ENCODE data around the gene ZNF771.

Gene ZNF771

GRCh38 chr16:30438835-30439234 is 31.4 kb downstream of the ZNF771 start:
- Histone ChIP-seq H3K27ac (no peak overlapping the region), H3K4me3 (no peak overlapping the region), H3K36me3 (peaks cover 0 to 14% (median 10%) of the 10 kb centered on the region in 3 donors), H3K9me3 (no peaks in the 10 kb centered on the region), H3K27me3 (no peaks in the 10 kb centered on the region), H3K4me1 (peaks cover 0 to 4% (median under 1%) of the 10 kb centered on the region in 4 donors)
- TF ChIP-seq, protein P1, sequence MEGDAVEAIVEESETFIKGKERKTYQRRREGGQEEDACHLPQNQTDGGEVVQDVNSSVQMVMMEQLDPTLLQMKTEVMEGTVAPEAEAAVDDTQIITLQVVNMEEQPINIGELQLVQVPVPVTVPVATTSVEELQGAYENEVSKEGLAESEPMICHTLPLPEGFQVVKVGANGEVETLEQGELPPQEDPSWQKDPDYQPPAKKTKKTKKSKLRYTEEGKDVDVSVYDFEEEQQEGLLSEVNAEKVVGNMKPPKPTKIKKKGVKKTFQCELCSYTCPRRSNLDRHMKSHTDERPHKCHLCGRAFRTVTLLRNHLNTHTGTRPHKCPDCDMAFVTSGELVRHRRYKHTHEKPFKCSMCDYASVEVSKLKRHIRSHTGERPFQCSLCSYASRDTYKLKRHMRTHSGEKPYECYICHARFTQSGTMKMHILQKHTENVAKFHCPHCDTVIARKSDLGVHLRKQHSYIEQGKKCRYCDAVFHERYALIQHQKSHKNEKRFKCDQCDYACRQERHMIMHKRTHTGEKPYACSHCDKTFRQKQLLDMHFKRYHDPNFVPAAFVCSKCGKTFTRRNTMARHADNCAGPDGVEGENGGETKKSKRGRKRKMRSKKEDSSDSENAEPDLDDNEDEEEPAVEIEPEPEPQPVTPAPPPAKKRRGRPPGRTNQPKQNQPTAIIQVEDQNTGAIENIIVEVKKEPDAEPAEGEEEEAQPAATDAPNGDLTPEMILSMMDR (IDR thresholded peaks at IDR 0.05) = no peak
- intact Hi-C loops (cut with DNase I; ENCODE audit: low total_unique reads) = no loop called here
- DNase-seq = no peak

DNA sequence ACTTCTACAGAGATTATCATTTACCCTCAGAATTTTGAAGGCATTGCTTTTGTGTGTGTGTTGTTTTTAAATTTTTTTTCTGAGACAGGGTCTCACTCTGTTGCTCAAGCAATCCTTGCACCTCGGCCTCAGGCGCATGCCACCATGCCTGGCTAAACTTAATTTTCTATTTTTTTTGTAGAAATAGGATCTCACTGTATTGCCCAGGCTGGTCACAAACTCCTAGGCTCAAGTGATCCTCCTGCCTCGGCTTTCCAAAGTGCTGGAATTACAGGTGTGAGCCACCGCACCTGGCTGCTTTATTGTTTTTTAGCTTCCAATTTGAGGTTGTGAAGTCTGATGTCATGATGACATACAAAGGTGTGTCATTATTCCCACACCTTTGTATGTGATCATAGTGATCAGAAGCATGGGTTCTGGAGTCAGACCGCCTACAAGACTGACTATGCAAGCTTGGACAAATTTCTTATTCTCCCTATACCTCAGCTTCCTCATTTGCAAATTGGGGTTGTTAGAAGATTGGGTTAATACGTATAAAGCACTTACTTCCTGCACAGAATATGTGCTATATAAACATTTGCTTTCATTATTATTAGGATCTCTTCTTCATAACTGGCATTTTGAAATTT is 32.4 kb downstream of the ZNF771 start:
- Histone ChIP-seq H3K27ac (no peak overlapping the region), H3K4me3 (no peak overlapping the region), H3K4me1 (peaks cover 0 to 14% (median 10%) of the 10 kb centered on the region in 4 donors), H3K27me3 (no peaks in the 10 kb centered on the region), H3K36me3 (peaks cover 0 to 15% (median 10%) of the 10 kb centered on the region in 3 donors), H3K9me3 (no peaks in the 10 kb centered on the region)
- no peak for DNase-seq
- intact Hi-C loops (cut with DNase I; ENCODE audit: low total_unique reads) = no loop called here
- TF ChIP-seq, protein P1 (IDR thresholded peaks at IDR 0.05) = no peak

DNA sequence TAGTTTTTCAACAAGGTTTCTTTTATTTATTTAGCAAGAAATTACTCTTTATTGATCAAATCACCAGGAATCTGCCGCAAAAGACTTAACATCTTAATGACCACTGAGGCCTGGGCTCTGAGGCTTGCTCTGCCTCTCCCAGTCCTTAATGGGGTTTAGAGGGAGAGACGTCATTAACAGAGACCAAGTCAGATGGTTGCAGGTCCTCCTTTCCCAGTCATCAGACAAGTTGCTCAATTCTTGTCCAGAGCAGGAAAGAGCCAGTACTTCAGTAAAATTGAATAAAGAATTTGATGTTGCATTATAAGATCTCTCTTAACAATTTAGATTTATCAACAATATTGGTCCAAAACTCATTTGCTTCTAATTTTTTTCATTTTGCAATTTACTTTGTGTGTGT is 36.2 kb downstream of the ZNF771 start:
- peaks cover 0 to 23% (median 15%) of the 10 kb centered on the region in 4 donors for H3K4me1 ChIP-seq
- H3K27me3 ChIP-seq = peaks cover 0 to 3% of the 10 kb centered on the region in 2 donors
- peaks cover 0 to 15% (median 10%) of the 10 kb centered on the region in 3 donors for H3K36me3 ChIP-seq
- no peak for DNase-seq
- intact Hi-C loops (cut with DNase I; ENCODE audit: low total_unique reads) = no loop called here
- no peak overlapping the region for H3K27ac ChIP-seq
- no peak overlapping the region for H3K4me3 ChIP-seq
- TF ChIP-seq, protein P1 (IDR thresholded peaks at IDR 0.05) = no peak
- H3K9me3 ChIP-seq = no peaks in the 10 kb centered on the region

DNA sequence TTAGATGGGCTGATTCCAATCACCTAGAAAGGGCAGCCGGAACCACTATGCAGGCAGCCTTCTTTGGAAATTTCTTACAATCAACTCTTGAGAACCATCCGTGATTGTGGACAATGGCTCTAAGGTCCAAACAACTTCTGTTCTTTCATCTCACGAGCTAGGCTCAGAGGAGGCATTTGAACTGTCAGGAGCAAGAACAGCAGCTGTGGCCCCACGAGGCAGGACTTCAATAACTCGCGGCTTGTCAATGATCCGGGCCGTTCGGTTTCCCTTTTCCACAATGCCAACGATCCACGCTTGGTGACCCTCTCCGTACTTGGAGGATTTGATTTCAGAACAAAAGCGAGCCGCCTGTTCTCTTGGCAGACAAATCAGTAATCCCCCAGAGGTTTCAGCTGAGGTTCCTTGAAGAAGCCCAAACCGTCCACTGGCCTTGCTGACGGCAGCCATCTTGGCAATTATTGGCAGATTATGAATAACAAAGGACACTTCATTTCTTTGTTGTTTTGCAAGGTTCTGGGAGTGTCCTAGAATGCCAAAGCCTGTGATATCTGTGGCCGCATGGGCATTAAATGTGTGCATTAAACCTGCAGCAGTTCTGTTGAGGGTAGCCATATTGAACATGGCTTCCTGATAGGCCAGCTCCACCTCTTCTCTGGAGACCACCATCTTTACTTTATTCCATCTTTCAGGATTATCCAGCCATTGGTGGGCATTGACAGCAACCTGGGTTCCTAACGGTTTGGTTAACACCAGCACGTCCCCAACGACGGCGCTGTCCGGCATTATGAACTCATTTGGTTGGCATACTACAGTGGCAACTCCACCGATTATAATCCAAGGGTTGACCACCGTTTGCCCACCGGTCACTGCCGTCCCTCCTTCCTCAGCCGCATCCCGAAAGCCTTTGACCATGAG is 37.1 kb downstream of the ZNF771 start:
- Histone ChIP-seq H3K27me3 (peaks cover 0 to 6% of the 10 kb centered on the region in 2 donors), H3K36me3 (peaks cover 0 to 15% (median 10%) of the 10 kb centered on the region in 3 donors), H3K4me1 (peaks cover 0 to 23% (median 15%) of the 10 kb centered on the region in 4 donors), H3K27ac (peak overlapping the region; percentile 92 to 93), H3K4me3 (peak overlapping the region; percentile 75 to 94), H3K9me3 (no peaks in the 10 kb centered on the region)
- DNase-seq = no peak
- TF ChIP-seq, protein P1 (IDR thresholded peaks at IDR 0.05) = no peak
- intact Hi-C loops (cut with DNase I; ENCODE audit: low total_unique reads) = loop anchor here (5.0 kb wide), 1 partner anchor 83 kb away; the partner anchor contains the start of gene ZNF768

DNA sequence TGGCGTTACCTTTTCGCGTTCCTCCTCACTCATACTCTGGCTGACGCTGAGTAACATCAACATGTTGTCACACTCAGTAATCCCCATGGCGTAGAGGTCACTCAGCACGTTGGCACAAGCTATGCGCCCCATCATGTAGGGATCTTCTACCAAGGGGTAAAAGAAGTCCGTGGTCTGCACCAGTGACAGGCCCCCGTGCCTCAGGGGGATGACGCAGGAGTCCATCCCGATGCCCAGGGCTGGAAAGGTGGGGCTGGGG is 37.7 kb downstream of the ZNF771 start:
- H3K36me3 ChIP-seq = peaks cover 0 to 15% (median 10%) of the 10 kb centered on the region in 3 donors
- TF ChIP-seq, protein P1 (IDR thresholded peaks at IDR 0.05) = no peak
- DNase-seq = no peak
- H3K4me3 ChIP-seq = peak overlapping the region; percentile 75 to 94
- H3K4me1 ChIP-seq = peaks cover 0 to 23% (median 15%) of the 10 kb centered on the region in 4 donors
- peaks cover 0 to 6% of the 10 kb centered on the region in 2 donors for H3K27me3 ChIP-seq
- no peaks in the 10 kb centered on the region for H3K9me3 ChIP-seq
- peak overlapping the region; percentile 92 to 93 for H3K27ac ChIP-seq
- intact Hi-C loops (cut with DNase I; ENCODE audit: low total_unique reads) = loop anchor here (5.0 kb wide), 1 partner anchor 82 kb away; the partner anchor contains the start of gene ZNF768
